HG02885 (cell line): Measurements from ENCODE around the gene PPP2R2D.

Experiments
- ATAC-seq: cut with Tn5 transposase; IDR thresholded peaks from one replicate; pipeline ENCODE4 v1.9.1; 2021; ENCODE audit warnings: mild to moderate bottlenecking; ENCODE audit not compliant: unreplicated experiment, poor library complexity

PPP2R2D gene

GRCh38 chr10:131885391-131886165 is 15.2 kb upstream of the PPP2R2D start:
- ATAC-seq: peak; percentile 97

DNA sequence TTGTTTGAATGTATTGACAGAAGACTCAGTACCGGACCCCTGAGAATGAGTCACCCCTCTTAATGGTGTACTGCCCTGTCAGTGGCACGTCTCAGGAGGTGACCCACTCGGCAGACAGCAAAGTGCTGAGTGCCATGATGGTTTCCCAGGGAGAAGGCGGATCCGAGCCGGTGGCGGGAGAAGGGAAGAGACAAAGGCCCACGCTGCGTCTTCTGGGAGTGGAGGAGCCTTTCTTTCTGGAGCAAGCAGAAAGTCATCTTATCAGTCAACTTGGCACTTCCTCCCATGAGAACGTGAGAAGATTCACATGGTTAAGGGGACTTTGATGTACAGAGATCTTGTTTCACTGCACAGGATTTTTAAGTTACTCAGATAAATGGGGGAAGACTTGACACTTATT is 14.6 kb upstream of the PPP2R2D start:
- ATAC-seq: no peak

DNA sequence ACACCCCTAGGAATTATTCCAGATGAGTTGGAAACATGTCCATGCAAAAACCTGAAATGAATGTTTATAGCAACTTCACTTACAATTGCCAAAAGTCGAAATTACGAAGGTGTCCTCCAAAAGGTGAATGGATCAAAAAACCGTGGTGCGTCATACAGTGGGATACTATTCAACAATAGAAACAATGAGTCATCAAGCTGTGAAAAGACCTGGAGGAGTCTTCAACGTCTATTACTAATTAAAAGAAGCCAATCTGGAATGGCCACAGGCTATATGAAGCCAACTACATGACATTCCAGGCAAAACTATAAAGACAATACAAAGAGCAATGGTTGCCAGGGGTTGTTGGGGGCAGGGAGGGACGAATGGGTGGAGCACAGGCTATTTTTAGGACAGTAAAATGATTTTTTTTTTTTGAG is 12.6 kb upstream of the PPP2R2D start:
- no peak for ATAC-seq

DNA sequence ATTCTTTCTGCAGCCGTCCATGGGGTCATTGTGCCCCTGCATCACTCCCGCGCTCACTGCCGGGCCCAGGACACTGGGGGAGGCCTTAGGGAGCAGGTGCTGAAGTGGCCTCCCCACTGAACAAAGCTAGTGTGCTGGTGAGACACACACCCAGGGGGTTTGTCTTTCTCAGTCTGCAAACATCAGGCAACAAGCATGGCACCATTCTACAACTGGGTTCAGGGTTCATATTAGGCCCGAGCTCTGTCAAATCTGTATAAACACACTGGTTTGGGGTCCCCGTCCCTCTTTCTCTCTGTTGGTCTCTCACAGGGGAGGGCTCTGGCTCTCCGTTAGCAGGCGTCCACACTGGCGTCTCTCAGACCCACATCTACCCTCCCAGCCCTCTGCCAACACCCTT is 11.1 kb upstream of the PPP2R2D start:
- no peak for ATAC-seq

DNA sequence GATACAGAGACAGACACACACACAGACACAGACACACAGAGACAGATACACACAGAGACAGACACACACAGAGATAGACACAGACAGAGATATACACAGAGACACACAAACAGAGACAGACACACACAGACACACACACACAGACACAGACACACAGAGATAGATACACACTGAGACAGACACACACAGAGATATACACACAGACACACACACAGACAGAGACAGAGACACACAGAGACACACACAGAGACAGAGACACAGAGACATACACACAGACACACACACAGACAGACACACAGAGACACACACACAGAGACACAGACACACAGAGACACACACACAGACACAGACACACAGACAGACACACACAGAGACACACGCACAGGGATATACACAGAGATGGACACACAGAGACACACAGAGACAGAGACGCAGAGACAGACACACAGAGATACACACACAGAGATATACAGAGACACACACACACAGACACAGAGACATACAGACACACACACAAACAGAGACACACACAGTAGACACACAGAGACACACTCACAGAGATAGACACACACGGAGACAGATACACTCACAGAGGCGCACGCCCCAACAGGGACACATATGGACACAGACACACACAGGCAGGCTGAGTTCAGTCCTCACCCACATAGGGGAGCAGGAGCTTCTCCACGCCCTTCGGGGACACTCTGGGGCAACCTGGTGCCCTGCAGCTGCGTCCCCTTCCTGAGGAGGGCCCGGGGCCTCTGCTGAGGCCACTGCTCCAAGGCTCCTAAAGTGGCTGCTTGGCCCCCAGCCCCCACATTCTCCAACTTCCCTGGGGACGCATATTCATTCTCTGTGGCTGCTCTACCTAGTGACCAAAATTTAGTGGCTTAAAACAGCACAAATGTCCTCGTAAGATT is 10.3 kb upstream of the PPP2R2D start:
- no peak for ATAC-seq

DNA sequence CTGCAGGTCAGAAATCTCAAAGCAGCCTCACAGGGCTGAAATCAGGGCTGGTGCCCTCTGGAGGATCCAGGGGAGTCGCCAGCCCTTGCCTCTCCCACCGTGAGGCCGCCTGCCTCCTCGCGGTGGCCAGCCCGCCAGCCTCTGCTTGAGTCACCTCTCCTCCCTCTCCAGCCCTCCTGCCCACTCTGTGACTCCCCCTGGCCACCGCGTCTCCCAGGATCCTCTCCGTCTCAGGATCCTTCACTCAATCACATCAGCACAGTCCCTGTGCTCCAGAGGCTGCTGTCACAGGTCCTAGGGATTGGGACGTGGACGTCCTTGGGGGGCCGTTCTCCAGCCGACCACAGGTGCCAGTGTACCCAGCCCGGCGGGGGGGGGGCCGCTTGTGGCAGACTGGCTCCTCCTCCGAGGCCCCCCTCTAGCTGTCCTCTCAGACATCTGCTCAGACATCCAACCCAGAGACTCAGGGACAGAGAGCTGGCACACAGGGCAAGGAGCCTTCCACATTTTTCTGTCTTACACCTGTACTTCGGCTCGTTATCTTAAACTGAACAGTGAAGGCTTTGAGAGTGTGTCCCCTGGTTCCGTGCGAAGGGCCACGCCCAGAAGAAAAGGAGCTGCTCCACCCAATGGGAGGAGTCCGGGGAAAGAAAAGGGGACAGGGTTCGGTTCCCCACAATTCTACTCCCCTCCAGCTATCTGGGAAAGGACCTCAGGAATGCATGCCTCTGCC is 9.4 kb upstream of the PPP2R2D start:
- ATAC-seq: no peak

DNA sequence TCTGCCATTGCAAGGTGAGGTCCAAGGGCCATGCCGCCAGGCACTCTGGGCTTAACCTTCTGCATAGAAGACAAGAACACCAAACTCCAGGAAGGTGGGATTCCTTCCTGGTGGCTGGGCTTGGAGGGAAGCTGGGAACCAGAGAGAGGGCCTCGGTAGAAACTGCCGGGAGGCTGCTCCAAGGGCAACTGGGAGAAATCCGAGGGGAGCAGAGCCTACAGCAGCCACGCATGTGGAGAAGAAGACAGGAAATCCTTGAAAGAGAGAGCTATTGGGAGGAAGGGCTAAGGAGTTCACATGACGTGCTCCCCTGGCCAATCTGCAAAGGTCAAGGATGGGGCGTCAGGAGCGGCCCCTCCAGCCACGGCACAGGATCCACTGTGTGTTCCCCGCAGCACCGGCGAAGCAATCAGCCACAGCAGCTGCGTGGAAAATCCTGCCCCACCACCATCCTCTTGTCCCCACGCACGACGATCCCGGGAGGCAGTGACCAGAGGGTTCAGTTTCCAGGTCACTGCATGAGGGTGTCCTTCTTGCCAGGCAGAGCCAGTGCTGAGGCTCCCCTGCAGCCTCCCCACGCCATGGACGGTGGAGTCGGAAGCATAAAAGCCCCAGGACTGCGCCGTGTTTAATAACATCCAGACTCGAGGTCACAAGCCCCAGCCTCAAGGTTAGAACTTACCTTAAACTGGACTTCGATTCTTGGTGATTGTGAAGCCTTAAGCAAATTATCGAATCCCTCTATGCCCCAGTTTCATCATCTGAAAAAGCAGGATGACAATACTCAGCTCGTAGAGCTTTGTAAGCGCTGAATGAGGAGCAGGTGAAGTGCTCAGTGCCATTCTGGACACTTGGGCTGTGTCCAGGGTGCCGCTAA is 8.6 kb upstream of the PPP2R2D start:
- no peak for ATAC-seq

- no peak for ATAC-seq
Measured at GRCh38 chr10:131892806-131893675, 7.8 kb upstream of the PPP2R2D start.

GRCh38 chr10:131895116-131895515 is 5.7 kb upstream of the PPP2R2D start:
- no peak for ATAC-seq

DNA sequence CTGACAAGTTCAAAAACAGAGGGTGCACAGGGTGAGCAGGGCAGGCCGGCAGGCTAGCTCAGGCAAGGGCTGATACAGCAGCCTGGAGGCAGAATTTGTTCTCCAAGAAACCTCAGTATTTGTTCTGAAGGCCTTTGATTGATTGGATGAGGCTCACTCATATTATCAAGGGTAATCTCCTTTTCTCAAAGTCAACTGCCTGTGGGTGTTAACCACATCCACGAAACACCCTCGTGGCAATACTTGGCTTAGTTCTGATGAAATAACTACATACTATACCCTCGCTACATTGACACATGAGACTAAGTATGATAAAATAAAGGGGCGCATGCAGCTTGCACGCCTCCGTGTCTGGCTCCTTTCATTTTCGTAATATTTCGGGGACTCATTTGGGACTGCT is 4.4 kb upstream of the PPP2R2D start:
- ATAC-seq: no peak

DNA sequence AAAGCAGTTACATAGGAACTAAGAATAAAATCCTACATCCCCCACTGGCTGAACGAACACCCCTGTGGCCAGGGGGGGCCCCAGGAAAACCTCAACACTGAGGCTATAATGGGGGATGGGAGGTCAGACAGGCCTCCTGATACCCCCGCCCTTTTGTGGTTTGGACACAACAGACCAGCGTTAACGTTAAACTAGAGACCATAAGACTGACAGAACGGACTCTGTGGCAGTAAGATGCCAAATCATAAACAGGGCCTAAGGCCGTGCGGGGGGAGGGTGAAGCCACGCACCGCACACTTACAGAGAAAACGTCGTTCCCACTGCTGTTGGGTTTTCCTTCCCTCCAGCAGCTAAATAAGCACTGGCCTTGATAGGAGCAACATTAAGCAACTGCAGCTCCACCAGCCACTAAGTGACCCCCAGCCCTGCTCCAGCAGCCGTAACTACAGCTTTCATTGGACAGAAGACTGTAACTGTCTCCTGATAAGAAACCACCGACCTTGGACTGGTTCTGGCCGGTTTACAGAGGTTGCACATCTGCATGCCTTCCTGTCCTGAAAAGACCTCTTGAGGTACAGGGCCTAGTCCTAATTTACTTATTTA is 3.4 kb upstream of the PPP2R2D start:
- ATAC-seq: no peak

GRCh38 chr10:131898061-131898460 is 2.7 kb upstream of the PPP2R2D start:
- ATAC-seq: no peak

GRCh38 chr10:131898713-131899112 is 2.1 kb upstream of the PPP2R2D start:
- ATAC-seq: no peak

- no peak for ATAC-seq
Measured at GRCh38 chr10:131899116-131899690, 1.6 kb upstream of the PPP2R2D start.

GRCh38 chr10:131899695-131900349 is 986 bp upstream of the PPP2R2D start:
- ATAC-seq: no peak

DNA sequence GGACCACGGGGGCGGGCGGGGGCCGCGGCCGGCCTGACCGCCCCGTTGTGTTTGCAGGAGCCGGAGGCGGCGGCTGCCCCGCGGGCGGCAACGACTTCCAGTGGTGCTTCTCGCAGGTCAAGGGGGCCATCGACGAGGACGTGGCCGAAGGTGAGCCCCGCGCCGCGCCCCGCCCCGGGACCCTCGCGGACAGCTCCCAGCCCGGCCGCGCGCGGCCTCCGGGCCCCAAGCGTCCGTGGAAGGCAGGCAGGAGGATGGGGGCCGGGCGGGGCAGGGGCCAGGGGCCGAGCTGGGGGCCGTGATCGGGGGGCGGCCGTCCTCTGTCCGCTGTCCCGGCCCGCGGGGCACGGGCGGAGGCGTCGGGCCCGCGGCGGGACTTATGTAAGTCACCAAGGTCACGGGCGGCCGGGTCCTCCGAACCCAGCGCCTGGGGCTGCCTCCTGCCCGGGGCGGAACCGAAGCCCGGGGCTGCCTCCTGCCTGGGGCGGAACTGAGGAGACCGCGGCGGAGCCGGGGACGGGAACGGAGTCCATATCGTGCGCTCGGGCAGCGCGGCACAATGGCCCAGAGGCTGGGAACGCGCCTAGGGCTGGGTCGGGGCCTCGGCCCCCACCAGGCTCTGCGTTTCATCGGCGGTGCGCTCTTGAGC is 497 bp downstream of the PPP2R2D start:
- ATAC-seq: peak; percentile 28

DNA sequence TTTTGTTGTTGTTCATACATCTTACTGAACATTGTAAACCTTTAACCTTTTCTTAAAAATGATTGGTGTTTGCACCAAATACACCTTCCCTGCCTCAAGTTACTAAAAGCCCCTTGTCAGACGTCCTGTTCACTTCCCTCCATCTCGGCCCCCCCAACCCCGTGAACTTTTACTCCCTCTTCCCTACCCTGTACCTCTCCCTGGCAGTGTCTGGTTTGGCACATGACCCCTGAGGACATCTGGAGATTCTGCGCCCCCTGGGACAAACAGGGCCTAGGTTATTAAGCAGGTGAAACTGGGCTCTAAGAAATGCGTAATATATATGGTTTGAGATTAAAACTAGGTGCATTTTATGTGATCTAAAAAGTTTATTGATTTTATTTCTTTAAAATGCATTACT is 1.4 kb downstream of the PPP2R2D start:
- no peak for ATAC-seq
